ENCODE measurements around the gene HNRNPL.
"Not testable (repeated sequence)": the region's sequence is repeated elsewhere in the genome, so short reads cannot be mapped to it uniquely, and the experiment has no call there.

GRCh38 chr19:38797781-38798180 is 52.0 kb downstream of the HNRNPL start:
- TF ChIP-seq CTCF, POLR2A, POLR2AphosphoS5, EP300 (IDR thresholded peaks at IDR 0.05): not testable (repeated sequence)
